ENCODE data around the gene CEBPG.

The CEBPG gene

DNA sequence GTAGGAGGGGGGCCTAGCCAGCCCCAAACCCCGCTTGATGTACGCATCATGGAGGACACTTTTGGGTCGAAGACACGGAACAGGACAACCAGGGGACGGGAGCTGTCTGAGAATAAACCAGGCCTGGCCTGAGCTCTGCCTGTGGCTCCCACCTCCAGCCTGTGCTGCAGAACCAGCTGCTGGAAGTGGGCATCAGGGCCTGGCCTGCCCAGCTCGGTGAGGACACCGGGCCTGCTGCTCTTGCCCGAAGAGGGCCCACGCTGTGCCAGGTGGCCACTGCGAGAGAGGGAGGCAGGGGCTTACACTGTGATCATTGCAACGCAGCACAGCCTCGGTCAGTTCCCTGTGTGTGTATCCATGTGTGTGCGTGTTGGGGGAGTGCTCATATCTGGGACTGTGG is 34.6 kb downstream of the CEBPG start:
- no peak overlapping the region for H3K9ac ChIP-seq (ENCODE audit: low read length)
- no peaks in the 10 kb centered on the region for H3K27me3 ChIP-seq (replicated peaks; ENCODE audit: insufficient read depth, low read length)
- DNase-seq, result no peak
- H3K4me1 ChIP-seq (ENCODE audit: low read length), result no peaks in the 10 kb centered on the region
- no peak overlapping the region for H3K4me2 ChIP-seq (ENCODE audit: low read depth, low read length)
- no peaks in the 10 kb centered on the region for H4K20me1 ChIP-seq (ENCODE audit: insufficient read depth, low read length)
- H3F3A ChIP-seq (ENCODE audit: insufficient read depth, low read length), result no peaks in the 10 kb centered on the region
- H3K79me2 ChIP-seq (ENCODE audit: low read length), result no peaks in the 10 kb centered on the region
- H3K4me3 ChIP-seq (ENCODE audit: low read length), result no peak overlapping the region
- no peak overlapping the region for H3K27ac ChIP-seq (ENCODE audit: low read length)
- TF ChIP-seq, protein P1, sequence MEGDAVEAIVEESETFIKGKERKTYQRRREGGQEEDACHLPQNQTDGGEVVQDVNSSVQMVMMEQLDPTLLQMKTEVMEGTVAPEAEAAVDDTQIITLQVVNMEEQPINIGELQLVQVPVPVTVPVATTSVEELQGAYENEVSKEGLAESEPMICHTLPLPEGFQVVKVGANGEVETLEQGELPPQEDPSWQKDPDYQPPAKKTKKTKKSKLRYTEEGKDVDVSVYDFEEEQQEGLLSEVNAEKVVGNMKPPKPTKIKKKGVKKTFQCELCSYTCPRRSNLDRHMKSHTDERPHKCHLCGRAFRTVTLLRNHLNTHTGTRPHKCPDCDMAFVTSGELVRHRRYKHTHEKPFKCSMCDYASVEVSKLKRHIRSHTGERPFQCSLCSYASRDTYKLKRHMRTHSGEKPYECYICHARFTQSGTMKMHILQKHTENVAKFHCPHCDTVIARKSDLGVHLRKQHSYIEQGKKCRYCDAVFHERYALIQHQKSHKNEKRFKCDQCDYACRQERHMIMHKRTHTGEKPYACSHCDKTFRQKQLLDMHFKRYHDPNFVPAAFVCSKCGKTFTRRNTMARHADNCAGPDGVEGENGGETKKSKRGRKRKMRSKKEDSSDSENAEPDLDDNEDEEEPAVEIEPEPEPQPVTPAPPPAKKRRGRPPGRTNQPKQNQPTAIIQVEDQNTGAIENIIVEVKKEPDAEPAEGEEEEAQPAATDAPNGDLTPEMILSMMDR (IDR thresholded peaks at IDR 0.05; ENCODE audit: low read length), result no peak
- TF ChIP-seq EZH2phosphoT487 (IDR thresholded peaks at IDR 0.05; ENCODE audit: low read length), result no peak
- no peak for TF ChIP-seq EZH2 (optimal IDR thresholded peaks at IDR 0.05; ENCODE audit: low read depth, low read length)
- H3K9me3 ChIP-seq (replicated peaks; ENCODE audit: insufficient read depth, low read length), result no peaks in the 10 kb centered on the region
- no peaks in the 10 kb centered on the region for H3K9me2 ChIP-seq (replicated peaks; ENCODE audit: insufficient read depth, low read length)
- H3K36me3 ChIP-seq (replicated peaks; ENCODE audit: insufficient read depth, low read length), result no peaks in the 10 kb centered on the region
- H2AFZ ChIP-seq (ENCODE audit: low read length), result no peak overlapping the region

DNA sequence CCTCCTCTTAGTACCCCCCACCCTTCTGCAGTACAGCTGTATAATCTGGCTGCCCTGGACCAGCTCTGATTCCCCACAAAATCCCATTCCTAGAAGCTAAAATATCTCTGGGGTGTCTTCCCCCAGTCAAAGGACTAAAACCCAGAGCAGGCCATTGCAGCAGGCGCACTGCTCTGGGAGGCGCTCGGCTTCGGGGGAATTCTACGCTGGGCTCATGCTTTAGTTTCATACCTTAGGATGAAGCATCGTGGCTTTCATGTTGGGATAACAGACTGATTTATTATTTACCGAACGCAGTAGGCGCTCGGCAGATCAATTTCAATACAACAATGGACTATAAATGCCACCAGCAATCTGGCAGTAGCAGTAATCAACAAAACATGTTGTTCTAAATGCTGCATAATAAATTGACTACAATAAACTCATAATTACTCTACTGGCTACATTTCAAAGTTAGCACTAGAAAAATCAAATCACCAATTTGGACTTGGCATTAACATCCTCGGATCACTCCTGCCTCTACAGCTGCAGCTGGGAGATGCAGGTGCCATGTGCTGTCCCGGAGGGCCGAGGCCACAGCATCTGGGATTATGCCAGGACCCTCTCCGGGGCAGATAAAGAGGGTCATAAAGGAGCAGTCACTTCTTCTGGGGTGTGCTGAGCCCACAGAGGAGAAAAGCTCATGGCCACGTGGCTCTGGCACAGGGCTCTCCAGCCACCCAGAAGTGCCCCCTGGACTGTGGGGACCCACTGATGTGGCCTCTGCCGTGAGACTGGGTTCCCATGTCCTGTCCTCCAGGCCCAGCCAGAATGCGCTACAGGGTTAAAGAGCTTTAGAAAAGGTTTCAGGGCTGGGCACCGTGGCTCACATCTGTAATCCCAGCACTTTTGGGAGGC is 35.3 kb downstream of the CEBPG start:
- no peak for TF ChIP-seq EZH2phosphoT487 (IDR thresholded peaks at IDR 0.05; ENCODE audit: low read length)
- TF ChIP-seq, protein P1 (IDR thresholded peaks at IDR 0.05; ENCODE audit: low read length), result no peak
- no peaks in the 10 kb centered on the region for H3K27me3 ChIP-seq (replicated peaks; ENCODE audit: insufficient read depth, low read length)
- no peaks in the 10 kb centered on the region for H3K9me3 ChIP-seq (replicated peaks; ENCODE audit: insufficient read depth, low read length)
- no peaks in the 10 kb centered on the region for H3F3A ChIP-seq (ENCODE audit: insufficient read depth, low read length)
- no peaks in the 10 kb centered on the region for H3K79me2 ChIP-seq (ENCODE audit: low read length)
- DNase-seq, result no peak
- no peak overlapping the region for H2AFZ ChIP-seq (ENCODE audit: low read length)
- no peaks in the 10 kb centered on the region for H3K9me2 ChIP-seq (replicated peaks; ENCODE audit: insufficient read depth, low read length)
- H3K4me2 ChIP-seq (ENCODE audit: low read depth, low read length), result no peak overlapping the region
- H3K9ac ChIP-seq (ENCODE audit: low read length), result no peak overlapping the region
- H3K4me3 ChIP-seq (ENCODE audit: low read length), result no peak overlapping the region
- no peak overlapping the region for H3K27ac ChIP-seq (ENCODE audit: low read length)
- H3K4me1 ChIP-seq (ENCODE audit: low read length), result no peaks in the 10 kb centered on the region
- H4K20me1 ChIP-seq (ENCODE audit: insufficient read depth, low read length), result no peaks in the 10 kb centered on the region
- H3K36me3 ChIP-seq (replicated peaks; ENCODE audit: insufficient read depth, low read length), result no peaks in the 10 kb centered on the region

DNA sequence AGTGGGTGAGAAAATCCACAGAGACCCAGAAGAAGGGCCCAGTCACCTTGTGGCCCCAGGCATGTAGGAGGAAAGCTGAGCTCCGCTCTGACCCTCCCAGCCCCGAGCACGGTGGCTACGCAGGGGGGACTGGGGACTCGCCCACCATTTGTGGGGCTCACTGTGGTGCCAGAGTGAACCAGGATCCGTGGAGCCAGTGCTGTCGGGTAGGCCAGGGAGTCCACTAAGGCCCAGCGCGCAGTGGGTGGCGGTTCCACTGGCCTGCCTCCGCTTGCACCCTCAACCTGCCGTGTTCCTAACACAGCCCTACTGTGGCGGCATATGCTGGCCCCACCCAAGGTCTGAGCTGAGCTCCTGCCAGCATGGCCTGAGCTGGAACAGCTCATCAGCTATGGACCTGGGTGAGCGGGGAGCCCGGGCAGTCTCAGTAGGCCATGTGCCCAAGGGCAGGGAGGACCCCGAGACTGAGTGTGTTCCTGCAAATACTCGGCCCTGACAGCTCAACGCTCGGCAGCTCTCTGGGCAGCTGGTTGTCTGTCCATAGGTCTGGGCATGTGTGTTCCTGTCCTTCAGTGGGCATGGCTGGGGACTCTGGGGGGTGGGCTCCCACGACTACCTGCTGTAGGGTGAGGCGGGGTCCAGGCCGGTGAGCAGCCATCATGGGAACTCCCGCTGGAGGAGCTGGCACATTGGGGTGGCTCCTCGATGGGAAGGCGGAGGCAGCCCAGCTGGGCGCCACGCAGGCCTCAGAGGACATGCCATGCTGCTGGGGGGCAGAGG is 36.6 kb downstream of the CEBPG start:
- no peak overlapping the region for H3K4me3 ChIP-seq (ENCODE audit: low read length)
- H3F3A ChIP-seq (ENCODE audit: insufficient read depth, low read length), result no peaks in the 10 kb centered on the region
- H2AFZ ChIP-seq (ENCODE audit: low read length), result no peak overlapping the region
- no peaks in the 10 kb centered on the region for H4K20me1 ChIP-seq (ENCODE audit: insufficient read depth, low read length)
- TF ChIP-seq EZH2 (optimal IDR thresholded peaks at IDR 0.05; ENCODE audit: low read depth, low read length), result no peak
- TF ChIP-seq EZH2phosphoT487 (IDR thresholded peaks at IDR 0.05; ENCODE audit: low read length), result no peak
- TF ChIP-seq, protein P1 (IDR thresholded peaks at IDR 0.05; ENCODE audit: low read length), result no peak
- H3K4me2 ChIP-seq (ENCODE audit: low read depth, low read length), result no peak overlapping the region
- no peak overlapping the region for H3K9ac ChIP-seq (ENCODE audit: low read length)
- H3K9me3 ChIP-seq (replicated peaks; ENCODE audit: insufficient read depth, low read length), result no peaks in the 10 kb centered on the region
- DNase-seq, result no peak
- no peaks in the 10 kb centered on the region for H3K79me2 ChIP-seq (ENCODE audit: low read length)
- no peaks in the 10 kb centered on the region for H3K4me1 ChIP-seq (ENCODE audit: low read length)
- H3K9me2 ChIP-seq (replicated peaks; ENCODE audit: insufficient read depth, low read length), result no peaks in the 10 kb centered on the region
- H3K36me3 ChIP-seq (replicated peaks; ENCODE audit: insufficient read depth, low read length), result no peaks in the 10 kb centered on the region
- H3K27ac ChIP-seq (ENCODE audit: low read length), result no peak overlapping the region
- no peaks in the 10 kb centered on the region for H3K27me3 ChIP-seq (replicated peaks; ENCODE audit: insufficient read depth, low read length)

Data from MM.1S (cell line).